ENCODE results near the gene LAX1. TPM values are rescaled to one million over a fixed set of nuclear protein-coding genes. Genes with fewer than 3 reads are reported as not detected.
A peak's percentile ranks its signal among the peaks of the same experiment; 100 is the strongest.
"Not testable (repeated sequence)": the region's sequence is repeated elsewhere in the genome, so short reads cannot be mapped to it uniquely, and the experiment has no call there.

LAX1 gene
- polyA plus RNA-seq, 1 donor (not counting 4 experiments of a cell fraction or from before 2014, with no cell fraction given), result 0.07 TPM

DNA sequence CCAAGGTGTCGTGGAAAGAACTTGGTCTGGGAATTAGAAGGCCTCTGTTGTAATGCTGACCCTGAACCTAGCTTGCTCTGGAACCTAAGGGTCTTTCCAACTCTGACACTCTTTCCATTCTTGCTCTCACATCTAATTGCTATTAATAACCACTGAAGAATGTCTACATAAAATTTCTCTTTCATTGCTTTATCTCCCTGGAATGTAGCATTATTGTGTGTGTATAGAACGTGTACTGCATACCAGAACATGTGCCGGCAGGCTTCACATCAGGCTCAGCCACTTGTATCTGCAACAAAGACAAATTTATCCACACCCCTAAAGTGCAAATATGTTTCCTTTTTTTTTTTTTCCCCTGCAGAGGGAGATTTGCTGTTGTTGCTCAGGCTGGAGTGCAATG lies 13.9 kb upstream of the LAX1 start:
- H3K4me3 ChIP-seq (ENCODE audit: control insufficient read depth in 2 of 3, extremely low read depth in 1 of 3, insufficient read depth in 2 of 3, low read depth in 1 of 3, low read length in 3 of 3), result no peak overlapping the region
- H3K9ac ChIP-seq (ENCODE audit: control insufficient read depth, extremely low read depth, insufficient read depth, low read length), result peak overlapping the region; percentile 42
- H3K79me2 ChIP-seq (ENCODE audit: control insufficient read depth, insufficient read depth, low read length), result no peaks in the 10 kb centered on the region
- peak overlapping the region; percentile 86 for H3K27ac ChIP-seq (ENCODE audit: control insufficient read depth, insufficient read depth, low read length)
- H2AFZ ChIP-seq (ENCODE audit: control insufficient read depth, low read length), result no peak overlapping the region
- no peaks in the 10 kb centered on the region for H3K9me3 ChIP-seq (ENCODE audit: control insufficient read depth, low read depth, low read length)
- peaks cover 41% of the 10 kb centered on the region for H3K4me1 ChIP-seq (ENCODE audit: control insufficient read depth, extremely low read depth, insufficient read depth, low read length)
- H3K4me2 ChIP-seq (ENCODE audit: control insufficient read depth, extremely low read depth, insufficient read depth, low read depth, low read length), result peak overlapping the region; percentile 68
- TF ChIP-seq CTCF (optimal IDR thresholded peaks at IDR 0.05 in 1 of 3, IDR thresholded peaks at IDR 0.05 in 1 of 3, conservative IDR thresholded peaks at IDR 0.05 in 1 of 3; ENCODE audit: extremely low read depth in 1 of 3, insufficient read depth in 2 of 3, low read length in 3 of 3) (peak in 2 of 3 experiments; percentile 11 to 14), EZH2 (IDR thresholded peaks at IDR 0.05; ENCODE audit: low read length) (no peak)
- no peaks in the 10 kb centered on the region for H3K36me3 ChIP-seq (ENCODE audit: control insufficient read depth in 2 of 2, extremely low read depth in 1 of 2, insufficient read depth in 2 of 2, low read length in 2 of 2)
- FAIRE-seq, result peak; percentile 88
- H3K9me1 ChIP-seq (ENCODE audit: control insufficient read depth, extremely low read depth, insufficient read depth, low read length), result no peaks in the 10 kb centered on the region
- no peaks in the 10 kb centered on the region for H3K27me3 ChIP-seq (ENCODE audit: control insufficient read depth, extremely low read depth, insufficient read depth, low read length)
- peak; percentile 94 for DNase-seq (ENCODE audit: low read depth, low spot score)
- no peaks in the 10 kb centered on the region for H4K20me1 ChIP-seq (ENCODE audit: control insufficient read depth, extremely low read depth, insufficient read depth, low read length)
- dilution Hi-C loops (cut with MboI; ENCODE audit: extremely low pct_ligation_motif_present, low sequenced_read_pairs), result no loop called here

DNA sequence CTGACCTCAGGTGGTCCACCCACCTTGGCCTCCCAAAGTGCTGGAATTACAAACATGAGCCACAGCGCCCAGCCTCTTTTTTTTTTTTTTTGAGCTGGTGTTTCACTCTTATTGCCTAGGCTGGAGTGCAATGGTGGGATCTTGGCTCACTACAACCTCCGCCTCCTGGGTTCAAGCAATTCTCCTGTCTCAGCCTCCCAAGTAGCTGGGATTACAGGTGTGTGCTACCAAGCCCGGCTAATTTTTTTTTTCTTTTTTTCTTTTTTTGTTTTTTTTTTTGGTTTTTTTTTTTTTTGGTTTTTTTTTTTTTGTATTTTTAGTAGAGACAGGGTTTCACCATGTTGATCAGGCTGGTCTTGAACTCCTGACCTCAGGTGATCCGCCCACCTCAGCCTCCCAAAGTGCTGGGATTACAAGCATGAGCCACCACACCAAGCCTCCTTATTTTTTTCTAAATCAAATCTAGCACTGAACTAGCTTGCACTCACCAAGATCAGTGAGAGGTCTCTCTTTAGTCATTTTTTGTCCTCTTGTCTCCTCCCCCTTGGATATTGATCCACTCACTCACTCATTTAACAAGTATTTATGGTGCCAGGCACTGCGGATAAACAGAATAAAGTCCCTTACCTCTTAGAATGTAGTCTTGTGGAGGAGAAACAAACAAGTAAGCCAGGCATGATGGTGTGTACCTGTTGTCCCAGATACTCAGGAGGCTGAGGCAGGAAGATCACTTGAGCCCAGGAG lies 13.2 kb upstream of the LAX1 start:
- FAIRE-seq; H3K79me2 ChIP-seq (ENCODE audit: control insufficient read depth, insufficient read depth, low read length); dilution Hi-C loops (cut with MboI; ENCODE audit: extremely low pct_ligation_motif_present, low sequenced_read_pairs); H4K20me1 ChIP-seq (ENCODE audit: control insufficient read depth, extremely low read depth, insufficient read depth, low read length); H3K9me3 ChIP-seq (ENCODE audit: control insufficient read depth, low read depth, low read length); H2AFZ ChIP-seq (ENCODE audit: control insufficient read depth, low read length); H3K27me3 ChIP-seq (ENCODE audit: control insufficient read depth, extremely low read depth, insufficient read depth, low read length); H3K4me2 ChIP-seq (ENCODE audit: control insufficient read depth, extremely low read depth, insufficient read depth, low read depth, low read length); H3K9me1 ChIP-seq (ENCODE audit: control insufficient read depth, extremely low read depth, insufficient read depth, low read length); H3K4me3 ChIP-seq (ENCODE audit: control insufficient read depth in 2 of 3, extremely low read depth in 1 of 3, insufficient read depth in 2 of 3, low read depth in 1 of 3, low read length in 3 of 3); H3K9ac ChIP-seq (ENCODE audit: control insufficient read depth, extremely low read depth, insufficient read depth, low read length); H3K36me3 ChIP-seq (ENCODE audit: control insufficient read depth in 2 of 2, extremely low read depth in 1 of 2, insufficient read depth in 2 of 2, low read length in 2 of 2): not testable (repeated sequence)
- Histone ChIP-seq H3K4me1 (ENCODE audit: control insufficient read depth, extremely low read depth, insufficient read depth, low read length) (peaks cover 49% of the 10 kb centered on the region), H3K27ac (ENCODE audit: control insufficient read depth, insufficient read depth, low read length) (peak overlapping the region; percentile 66)
- DNase-seq (ENCODE audit: low read depth, low spot score), result peak; percentile 52
- TF ChIP-seq CTCF (optimal IDR thresholded peaks at IDR 0.05 in 1 of 3, IDR thresholded peaks at IDR 0.05 in 1 of 3, conservative IDR thresholded peaks at IDR 0.05 in 1 of 3; ENCODE audit: extremely low read depth in 1 of 3, insufficient read depth in 2 of 3, low read length in 3 of 3), result peak in 1 of 3 experiments; percentile 0
